SKM-1 treated with dmso at 0.1 percent for 144 hours (cell line): ENCODE measurements around the gene CPNE4.

ENCODE experiments used
- DNase-seq: peaks from one replicate; lab custom pipeline; 2025; ENCODE audit not compliant: unreplicated experiment; lab: John Stamatoyannopoulos, UW

Gene CPNE4

GRCh38 chr3:131803113-131803512, 231.7 kb downstream of the CPNE4 start:
- DNase-seq: no peak

- peak; percentile 23 for DNase-seq
Measured at GRCh38 chr3:131802029-131802428, 232.8 kb downstream of the CPNE4 start.

- no peak for DNase-seq
Measured at GRCh38 chr3:131801566-131801965, 233.2 kb downstream of the CPNE4 start.

GRCh38 chr3:131797776-131798175, 237.0 kb downstream of the CPNE4 start:
- no peak for DNase-seq

- no peak for DNase-seq
Measured at GRCh38 chr3:131796558-131797198, 238.1 kb downstream of the CPNE4 start.

GRCh38 chr3:131796111-131796510, 238.7 kb downstream of the CPNE4 start:
- no peak for DNase-seq

GRCh38 chr3:131795390-131796090, 239.3 kb downstream of the CPNE4 start:
- no peak for DNase-seq

- peak; percentile 31 for DNase-seq
Measured at GRCh38 chr3:131794766-131795388, 239.9 kb downstream of the CPNE4 start.

- DNase-seq: no peak
Measured at GRCh38 chr3:131793870-131794269, 240.9 kb downstream of the CPNE4 start.

GRCh38 chr3:131789188-131789587, 245.6 kb downstream of the CPNE4 start:
- no peak for DNase-seq

GRCh38 chr3:131786386-131786785, 248.4 kb downstream of the CPNE4 start:
- no peak for DNase-seq

- DNase-seq: no peak
Measured at GRCh38 chr3:131782751-131783150, 252.1 kb downstream of the CPNE4 start.

GRCh38 chr3:131778526-131778925, 256.3 kb downstream of the CPNE4 start:
- DNase-seq: no peak

- DNase-seq: no peak
Measured at GRCh38 chr3:131775650-131776049, 259.2 kb downstream of the CPNE4 start.

- no peak for DNase-seq
Measured at GRCh38 chr3:131772269-131773026, 262.4 kb downstream of the CPNE4 start.

- no peak for DNase-seq
Measured at GRCh38 chr3:131762981-131763564, 271.7 kb downstream of the CPNE4 start.

GRCh38 chr3:131756405-131756804, 278.4 kb downstream of the CPNE4 start:
- no peak for DNase-seq

GRCh38 chr3:131755380-131755779, 279.4 kb downstream of the CPNE4 start:
- DNase-seq: no peak

GRCh38 chr3:131750256-131750655, 284.6 kb downstream of the CPNE4 start:
- DNase-seq: no peak

- no peak for DNase-seq
Measured at GRCh38 chr3:131749826-131750225, 285.0 kb downstream of the CPNE4 start.

- DNase-seq: no peak
Measured at GRCh38 chr3:131747466-131747865, 287.3 kb downstream of the CPNE4 start.
